Spinal cord (tissue), 10 donors: ENCODE measurements around the gene WBP1L. TPM values are rescaled to one million over a fixed set of nuclear protein-coding genes. Genes with fewer than 3 reads are reported as not detected.
"Not testable (repeated sequence)": the region's sequence is repeated elsewhere in the genome, so short reads cannot be mapped to it uniquely, and the experiment has no call there.

Source experiments
- DNase-seq, 6 donors: peaks; one replicate each; pipeline versions ENCODE4 v3.0.0 to v3.0.0-alpha.2; 2013 to 2015; ENCODE audit warnings: low spot score in 6 of 6, low read depth in 4 of 6
- H3K27ac ChIP-seq: one replicate; pipeline ENCODE4 v1.5.1; 2013; ENCODE audit warnings: low read depth, low read length, control low read depth
- H3K27me3 ChIP-seq: one replicate; pipeline ENCODE4 v1.6.1; 2013; ENCODE audit warnings: low read length; ENCODE audit not compliant: control insufficient read depth, insufficient read depth
- H3K36me3 ChIP-seq: one replicate; pipeline ENCODE4 v1.6.1; 2013; ENCODE audit warnings: low read length; ENCODE audit not compliant: control insufficient read depth, insufficient read depth
- H3K4me1 ChIP-seq: one replicate; pipeline ENCODE4 v1.6.1; 2013; ENCODE audit warnings: low read length; ENCODE audit not compliant: control insufficient read depth, insufficient read depth
- H3K4me3 ChIP-seq: one replicate; pipeline ENCODE4 v1.5.1; 2013; ENCODE audit warnings: low read depth, low read length, control low read depth
- H3K9me3 ChIP-seq: one replicate; pipeline ENCODE4 v1.6.1; 2013; ENCODE audit warnings: low read length; ENCODE audit not compliant: control insufficient read depth, insufficient read depth
- WGBS: methylation state at CpG from one replicate; pipeline ENCODE4 v1.1.5; 2013; ENCODE audit warnings: missing lambda C conversion rate; ENCODE audit not compliant: insufficient coverage; 5-methylcytosine and 5-hydroxymethylcytosine counted together
- polyA plus RNA-seq, 2 donors: library from polyadenylated mRNA; unstranded; fragments of 120-200 nt; gene quantifications; one replicate each; pipeline ENCODE4 v1.2.1, GENCODE V29; 2013; ENCODE audit not compliant: insufficient read length in 2 of 2
- total RNA-seq, 2 donors: library from RNA; depleted of rRNA in 1 of 2; stranded (reverse); fragments of 120-200 nt in 1 of 2; fragments of >200 nt in 1 of 2; gene quantifications; one replicate each; pipeline versions ENCODE4 v1.2.3 to v1.2.4, GENCODE V29; 2013 to 2014
- donor health status: healthy.

Gene WBP1L
- total and polyA plus RNA-seq, 4 donors = 39.8 to 55.1 (median 49.2) TPM

GRCh38 chr10:102752934-102753664 lies 9.4 kb downstream of the WBP1L start:
- H3K27ac ChIP-seq = peak overlapping the region; percentile 70
- H3K27me3 ChIP-seq = no peaks in the 10 kb centered on the region
- WGBS = no CpG with 5 or more reads among the region's 4 CpGs
- peaks cover 6% of the 10 kb centered on the region for H3K4me1 ChIP-seq
- no peak overlapping the region for H3K4me3 ChIP-seq
- peak in 2 of 6 donors; percentile 56 to 67 for DNase-seq
- no peaks in the 10 kb centered on the region for H3K36me3 ChIP-seq
- no peaks in the 10 kb centered on the region for H3K9me3 ChIP-seq

- H3K4me3 ChIP-seq = no peak overlapping the region
- H3K9me3 ChIP-seq = no peaks in the 10 kb centered on the region
- WGBS = no CpG with 5 or more reads among the region's 1 CpG
- no peaks in the 10 kb centered on the region for H3K27me3 ChIP-seq
- peak overlapping the region; percentile 70 for H3K27ac ChIP-seq
- no peaks in the 10 kb centered on the region for H3K36me3 ChIP-seq
- DNase-seq = no peak
- H3K4me1 ChIP-seq = peaks cover 9% of the 10 kb centered on the region
Measured at GRCh38 chr10:102753718-102754117, 10.0 kb downstream of the WBP1L start.

GRCh38 chr10:102757323-102757722 lies 13.6 kb downstream of the WBP1L start:
- DNase-seq = no peak
- H3K36me3 ChIP-seq = no peaks in the 10 kb centered on the region
- H3K27me3 ChIP-seq = no peaks in the 10 kb centered on the region
- no peak overlapping the region for H3K4me3 ChIP-seq
- peaks cover 6% of the 10 kb centered on the region for H3K4me1 ChIP-seq
- H3K27ac ChIP-seq = no peak overlapping the region
- no peaks in the 10 kb centered on the region for H3K9me3 ChIP-seq
- WGBS = 100% methylated on average over 2 of the region's 6 CpGs

- Histone ChIP-seq H3K36me3 (no peaks in the 10 kb centered on the region), H3K4me3 (no peak overlapping the region), H3K4me1 (peaks cover 6% of the 10 kb centered on the region), H3K27ac (no peak overlapping the region), H3K27me3 (no peaks in the 10 kb centered on the region), H3K9me3 (no peaks in the 10 kb centered on the region)
- no peak for DNase-seq
- WGBS = 15% methylated on average over 3 of the region's 9 CpGs
Measured at GRCh38 chr10:102758240-102758932, 14.6 kb downstream of the WBP1L start.

GRCh38 chr10:102758933-102759262 lies 15.2 kb downstream of the WBP1L start:
- H3K27ac ChIP-seq, H3K4me3 ChIP-seq, H3K27me3 ChIP-seq, H3K4me1 ChIP-seq, H3K36me3 ChIP-seq, DNase-seq, H3K9me3 ChIP-seq: not testable (repeated sequence)
- WGBS = no CpG with 5 or more reads among the region's 12 CpGs

GRCh38 chr10:102759497-102760210 lies 15.9 kb downstream of the WBP1L start:
- H3K4me3 ChIP-seq = no peak overlapping the region
- H3K27ac ChIP-seq = no peak overlapping the region
- H3K27me3 ChIP-seq = no peaks in the 10 kb centered on the region
- DNase-seq = no peak
- H3K9me3 ChIP-seq = no peaks in the 10 kb centered on the region
- 67% methylated on average over 1 of the region's 3 CpGs for WGBS
- peaks cover 3% of the 10 kb centered on the region for H3K36me3 ChIP-seq
- H3K4me1 ChIP-seq = peaks cover 3% of the 10 kb centered on the region

- Histone ChIP-seq H3K4me1 (peaks cover 3% of the 10 kb centered on the region), H3K4me3 (no peak overlapping the region), H3K27ac (no peak overlapping the region), H3K9me3 (no peaks in the 10 kb centered on the region), H3K36me3 (peaks cover 3% of the 10 kb centered on the region), H3K27me3 (no peaks in the 10 kb centered on the region)
- no peak for DNase-seq
- WGBS = 95% methylated on average over 2 of the region's 4 CpGs
Measured at GRCh38 chr10:102761981-102762380, 18.2 kb downstream of the WBP1L start.

GRCh38 chr10:102762401-102763015 lies 18.8 kb downstream of the WBP1L start:
- H3K4me3 ChIP-seq = no peak overlapping the region
- WGBS = 100% methylated on average over 1 of the region's 7 CpGs
- peaks cover 3% of the 10 kb centered on the region for H3K36me3 ChIP-seq
- H3K27ac ChIP-seq = no peak overlapping the region
- no peaks in the 10 kb centered on the region for H3K27me3 ChIP-seq
- DNase-seq = no peak
- H3K9me3 ChIP-seq = no peaks in the 10 kb centered on the region
- peaks cover 3% of the 10 kb centered on the region for H3K4me1 ChIP-seq

GRCh38 chr10:102763037-102763607 lies 19.4 kb downstream of the WBP1L start:
- no peak for DNase-seq
- Histone ChIP-seq H3K36me3 (peaks cover 3% of the 10 kb centered on the region), H3K27ac (no peak overlapping the region), H3K9me3 (no peaks in the 10 kb centered on the region), H3K4me3 (no peak overlapping the region), H3K27me3 (no peaks in the 10 kb centered on the region), H3K4me1 (peaks cover 6% of the 10 kb centered on the region)
- WGBS = 85% methylated on average over 6 of the region's 7 CpGs
